Limb (tissue), 2 donors: ENCODE results near the gene RGL3.
"Not testable (repeated sequence)": the region's sequence is repeated elsewhere in the genome, so short reads cannot be mapped to it uniquely, and the experiment has no call there.

Experiments
- DNase-seq, 2 donors: peaks; one replicate each; pipeline ENCODE4 v3.0.0-alpha.2; 2016; ENCODE audit errors: extremely low spot score in 2 of 2

Gene RGL3, protein sequence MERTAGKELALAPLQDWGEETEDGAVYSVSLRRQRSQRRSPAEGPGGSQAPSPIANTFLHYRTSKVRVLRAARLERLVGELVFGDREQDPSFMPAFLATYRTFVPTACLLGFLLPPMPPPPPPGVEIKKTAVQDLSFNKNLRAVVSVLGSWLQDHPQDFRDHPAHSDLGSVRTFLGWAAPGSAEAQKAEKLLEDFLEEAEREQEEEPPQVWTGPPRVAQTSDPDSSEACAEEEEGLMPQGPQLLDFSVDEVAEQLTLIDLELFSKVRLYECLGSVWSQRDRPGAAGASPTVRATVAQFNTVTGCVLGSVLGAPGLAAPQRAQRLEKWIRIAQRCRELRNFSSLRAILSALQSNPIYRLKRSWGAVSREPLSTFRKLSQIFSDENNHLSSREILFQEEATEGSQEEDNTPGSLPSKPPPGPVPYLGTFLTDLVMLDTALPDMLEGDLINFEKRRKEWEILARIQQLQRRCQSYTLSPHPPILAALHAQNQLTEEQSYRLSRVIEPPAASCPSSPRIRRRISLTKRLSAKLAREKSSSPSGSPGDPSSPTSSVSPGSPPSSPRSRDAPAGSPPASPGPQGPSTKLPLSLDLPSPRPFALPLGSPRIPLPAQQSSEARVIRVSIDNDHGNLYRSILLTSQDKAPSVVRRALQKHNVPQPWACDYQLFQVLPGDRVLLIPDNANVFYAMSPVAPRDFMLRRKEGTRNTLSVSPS

DNA sequence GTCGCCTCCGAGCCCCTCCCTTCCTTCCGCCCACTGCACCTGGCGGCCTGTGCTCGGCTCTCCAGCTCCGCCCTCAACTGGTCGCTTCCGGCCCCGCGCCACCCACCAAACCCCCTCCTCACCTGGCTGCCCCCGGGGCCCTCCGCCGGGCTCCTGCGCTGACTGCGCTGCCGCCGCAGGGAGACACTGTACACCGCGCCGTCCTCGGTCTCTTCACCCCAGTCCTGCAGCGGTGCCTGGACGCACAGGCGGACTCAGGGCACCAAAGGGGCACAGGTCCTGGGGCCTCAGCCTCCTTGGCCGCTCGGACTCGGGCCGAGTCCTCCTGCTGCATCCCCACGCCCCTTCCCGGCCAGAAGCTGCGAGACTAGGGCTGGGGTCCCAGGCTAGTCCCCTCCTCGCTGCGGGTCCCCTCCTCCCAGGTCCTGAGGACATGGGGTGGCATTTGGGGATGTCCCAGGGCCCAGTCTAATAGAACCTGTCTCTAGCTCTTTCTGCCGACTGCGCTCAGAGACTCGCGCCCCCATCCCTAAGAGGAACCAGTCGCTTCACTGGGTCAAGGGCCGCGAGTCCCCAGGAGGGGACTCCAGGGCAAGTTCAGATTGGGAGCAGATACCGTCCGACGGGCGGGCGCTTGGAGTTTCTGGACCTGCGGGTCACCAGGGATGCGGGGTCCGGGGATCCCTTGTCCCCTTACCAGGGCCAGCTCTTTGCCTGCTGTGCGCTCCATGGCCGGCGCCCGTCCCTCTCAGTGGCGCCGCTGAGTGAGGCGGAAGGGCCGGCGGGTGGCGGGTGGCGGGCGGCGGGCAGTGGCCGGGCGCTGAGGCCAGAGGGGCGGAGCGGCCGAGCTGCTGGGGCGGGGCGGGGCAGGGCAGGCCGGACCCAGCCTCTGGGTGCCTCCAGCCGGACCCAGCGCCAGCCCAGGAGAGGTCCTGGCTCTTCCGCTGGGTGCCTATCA, at the start of gene RGL3:
Gene RGL3, minus strand, starts transcription at position 766 of the 958 bp plus-strand sequence. Its CDS starts 36 bp downstream, at position 730.
- DNase-seq: no peak

DNA sequence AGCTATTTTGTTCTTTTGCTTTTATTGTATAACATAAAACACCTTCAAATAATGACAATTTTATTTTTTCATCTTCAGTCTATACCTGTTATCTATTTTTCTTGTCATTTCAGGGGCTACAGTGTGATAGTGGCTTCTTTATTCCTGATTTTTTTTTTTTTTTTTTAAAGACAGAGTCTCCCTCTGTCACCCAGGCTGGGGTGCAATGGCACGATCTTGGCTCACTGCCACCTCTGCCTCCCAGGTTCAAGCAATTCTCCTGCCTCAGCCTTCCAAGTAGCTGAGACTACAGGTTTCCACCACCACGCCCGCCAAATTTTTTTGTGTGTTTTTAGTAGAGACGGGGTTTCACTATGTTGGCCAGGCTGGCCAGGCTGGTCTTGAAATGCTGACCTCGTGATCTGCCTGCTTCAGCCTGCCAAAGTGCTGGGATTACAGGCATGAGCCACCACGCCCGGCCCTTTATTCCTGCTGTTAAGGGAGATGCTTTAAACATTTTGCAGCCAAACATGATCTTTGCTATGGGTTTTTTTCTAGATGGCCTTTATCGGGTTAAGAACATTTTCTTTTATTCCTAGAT, 49.2 kb upstream of the RGL3 start:
- not testable (repeated sequence) for DNase-seq

DNA sequence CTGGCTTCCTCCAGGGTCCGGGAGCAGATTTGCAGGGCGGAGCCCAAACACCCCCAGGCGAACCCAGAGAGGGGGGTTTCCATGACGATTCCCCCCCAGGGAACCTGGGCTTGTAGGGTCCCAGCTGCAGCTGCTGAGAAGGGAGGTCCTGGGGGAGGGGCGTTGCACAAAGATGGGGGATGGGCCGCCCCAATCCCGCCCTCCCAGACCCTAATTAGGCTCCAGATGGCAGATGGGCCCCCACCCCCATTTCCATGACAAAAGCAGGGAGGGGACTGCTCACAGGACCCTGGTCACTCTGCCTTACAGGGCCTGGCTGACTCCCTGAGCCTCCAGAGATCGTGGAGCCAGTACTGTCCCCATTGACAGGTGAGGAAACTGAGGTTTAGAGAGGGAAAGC, 46.5 kb upstream of the RGL3 start:
- no peak for DNase-seq

DNA sequence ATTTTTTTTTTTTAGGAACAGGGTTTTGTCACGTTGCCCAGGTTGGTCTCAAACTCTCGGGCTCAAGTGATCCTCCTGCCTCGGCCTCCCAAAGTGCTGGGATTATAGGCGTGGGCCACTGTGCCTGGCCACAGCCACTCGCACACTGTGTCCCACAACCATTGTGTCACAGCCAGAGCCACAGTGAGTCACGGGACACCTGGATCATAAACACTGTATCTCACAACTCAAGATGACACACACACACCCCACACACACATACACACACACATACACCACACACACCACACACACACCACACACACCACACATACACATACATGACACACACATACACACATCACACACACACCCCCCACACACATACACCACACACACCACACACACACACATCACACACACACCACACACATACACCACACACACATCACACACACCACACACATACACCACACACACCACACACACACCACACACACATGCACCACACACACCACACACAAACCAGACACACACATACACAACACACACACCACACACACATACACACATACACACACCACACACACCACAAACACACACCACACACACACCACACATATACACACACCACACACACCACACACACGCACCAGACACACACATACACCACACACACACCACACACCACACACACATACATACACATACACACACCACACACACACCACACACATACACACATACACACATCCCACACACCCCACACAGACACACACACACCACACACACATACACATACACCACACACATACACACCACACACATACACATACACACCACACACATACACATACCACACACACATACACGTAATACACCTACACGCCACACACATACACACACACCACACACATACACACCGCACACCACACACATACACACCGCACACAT, 45.5 kb upstream of the RGL3 start:
- no peak for DNase-seq

DNA sequence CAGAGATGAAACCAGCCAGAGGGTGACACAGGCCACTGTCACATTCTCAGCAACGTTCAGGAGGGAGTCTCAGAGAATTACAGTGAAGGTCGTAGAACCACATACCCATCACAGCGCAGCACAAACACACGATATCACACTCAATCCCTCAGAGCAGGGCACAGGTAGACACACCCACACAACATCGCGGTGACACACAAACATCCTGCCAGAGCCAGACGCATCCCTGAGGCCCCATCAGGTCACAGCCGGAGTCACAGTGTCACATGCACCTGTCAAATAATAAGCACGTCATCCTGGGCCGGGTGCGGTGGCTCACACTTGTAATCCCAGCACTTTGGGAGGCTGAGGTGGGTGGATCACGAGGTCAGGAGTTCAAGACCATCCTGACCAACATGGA, 44.3 kb upstream of the RGL3 start:
- no peak for DNase-seq

DNA sequence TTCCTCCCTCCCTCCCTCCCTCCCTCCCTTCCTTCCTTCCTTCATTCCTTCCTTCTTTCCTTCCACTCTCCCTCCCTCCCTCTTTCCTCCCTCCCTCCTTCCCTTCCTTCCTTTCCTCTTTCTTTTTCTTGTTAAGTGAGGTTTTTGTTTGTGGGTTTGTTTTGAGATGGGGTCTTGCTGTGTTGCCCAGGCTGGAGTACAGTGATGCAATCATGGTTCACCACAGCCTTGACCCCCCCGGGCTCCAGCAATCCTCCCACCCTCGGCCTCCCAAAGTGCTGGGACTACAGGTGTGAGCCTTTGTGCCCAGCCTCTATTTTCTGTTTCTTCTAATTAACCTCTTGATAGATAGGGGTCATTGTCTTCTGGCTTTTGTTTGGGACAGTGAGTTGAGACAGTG, 42.3 kb upstream of the RGL3 start:
- no peak for DNase-seq

DNA sequence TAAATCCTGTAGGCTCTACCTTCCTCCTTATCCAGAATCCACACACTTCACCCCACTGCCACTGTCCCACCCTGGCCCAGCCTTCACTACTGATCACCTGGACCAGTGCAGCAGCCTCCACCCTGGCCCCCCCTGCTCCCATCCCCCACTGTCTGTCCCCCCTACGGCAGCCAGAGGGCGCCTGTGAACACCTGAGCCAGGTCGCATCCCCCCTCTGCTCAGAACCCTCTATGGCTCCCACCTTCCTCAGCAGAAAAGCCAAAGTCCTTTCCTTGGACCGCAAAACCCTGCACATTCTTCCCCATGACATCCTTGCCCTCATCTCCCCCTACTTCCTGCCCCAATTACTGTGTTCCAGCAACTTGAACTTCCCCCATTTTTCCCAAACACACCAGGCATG, 41.1 kb upstream of the RGL3 start:
- DNase-seq: no peak

DNA sequence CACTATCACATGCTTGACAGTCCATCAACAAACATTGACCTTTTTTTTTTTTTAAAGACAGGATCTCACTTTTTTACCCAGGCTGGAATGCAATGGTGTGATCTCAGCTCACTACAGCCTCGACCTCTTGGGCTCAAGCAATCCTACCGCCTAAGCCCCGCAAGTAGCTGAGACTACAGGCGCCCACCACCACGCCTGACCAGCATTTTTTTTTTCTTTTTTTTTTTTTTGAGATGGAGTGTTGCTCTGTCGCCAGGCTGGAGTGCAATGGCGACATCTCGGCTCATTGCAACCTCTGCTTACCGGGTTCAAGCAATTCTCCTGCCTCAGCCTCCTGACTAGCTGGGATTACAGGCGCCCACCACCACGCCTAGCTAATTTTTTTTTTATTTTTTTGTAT, 39.8 kb upstream of the RGL3 start:
- not testable (repeated sequence) for DNase-seq

DNA sequence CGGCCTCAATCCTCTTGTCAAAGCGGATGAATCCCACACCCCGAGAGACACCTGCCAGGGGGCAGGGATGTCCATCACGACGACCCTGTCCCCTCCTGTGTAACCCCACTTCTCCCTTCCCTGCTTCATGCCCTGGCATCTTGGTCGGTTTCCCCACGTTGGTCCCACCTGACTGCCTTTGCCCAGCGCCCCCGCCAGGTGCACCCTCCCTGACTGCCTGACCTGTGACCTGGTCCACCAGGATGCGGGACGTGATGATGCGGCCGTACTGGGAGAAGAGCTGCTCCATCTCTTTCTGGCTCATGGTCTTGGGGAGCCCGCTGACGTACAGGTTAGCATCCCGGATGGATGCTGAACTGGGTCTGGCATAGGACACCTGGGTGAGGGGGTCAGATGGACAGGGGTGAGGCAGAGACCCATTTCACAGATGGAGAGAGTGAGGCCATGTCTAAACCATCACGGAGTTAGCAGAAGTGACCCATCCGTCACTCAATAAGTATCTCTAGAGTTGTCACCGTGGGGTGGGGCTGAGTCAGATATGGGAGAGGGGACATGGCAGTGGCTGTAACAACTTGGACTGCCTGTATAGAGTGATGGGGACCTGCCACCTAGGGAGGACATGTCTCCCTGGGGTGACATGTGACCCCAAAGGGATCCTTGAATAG, 39.3 kb upstream of the RGL3 start:
- DNase-seq: no peak

DNA sequence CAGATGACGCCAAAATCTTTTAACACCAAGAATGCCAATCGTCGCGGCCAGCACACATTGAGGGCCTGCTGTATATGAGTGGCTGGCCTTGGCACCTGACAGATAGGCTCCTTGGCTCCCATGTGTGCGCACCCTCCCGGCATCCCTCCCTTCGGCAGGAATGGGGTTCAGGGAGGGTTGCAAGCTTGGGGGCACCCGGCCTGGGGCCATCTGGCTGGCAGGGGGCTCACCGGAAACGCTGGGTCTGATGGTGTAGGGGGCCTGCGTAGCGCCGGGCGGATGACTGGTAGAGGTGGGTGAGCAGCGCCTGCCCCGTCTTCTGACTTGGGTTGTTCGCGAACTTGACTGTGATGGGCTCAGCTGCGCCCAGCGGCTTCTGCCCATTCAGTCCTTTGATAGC, 38.7 kb upstream of the RGL3 start:
- DNase-seq: no peak

DNA sequence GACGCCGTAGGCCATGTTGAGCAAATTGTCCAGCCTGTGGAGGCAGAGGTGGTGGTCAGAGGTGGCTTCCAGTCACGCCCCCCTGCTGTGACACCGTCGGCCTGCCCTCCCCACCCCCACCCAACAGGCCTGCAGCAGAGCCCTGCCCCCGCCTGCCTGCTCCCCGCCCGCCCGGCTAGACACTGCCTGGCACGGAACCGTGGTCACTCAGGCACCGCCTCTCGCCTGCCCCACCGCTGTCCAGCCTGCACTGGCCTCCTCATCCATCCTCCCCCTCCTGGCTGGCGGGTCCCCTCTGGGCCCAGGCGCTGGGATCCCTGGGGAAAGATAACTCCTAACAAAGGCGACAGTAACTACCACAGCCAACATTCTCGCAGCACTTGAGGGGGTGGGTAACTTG, 38.0 kb upstream of the RGL3 start:
- DNase-seq: no peak

DNA sequence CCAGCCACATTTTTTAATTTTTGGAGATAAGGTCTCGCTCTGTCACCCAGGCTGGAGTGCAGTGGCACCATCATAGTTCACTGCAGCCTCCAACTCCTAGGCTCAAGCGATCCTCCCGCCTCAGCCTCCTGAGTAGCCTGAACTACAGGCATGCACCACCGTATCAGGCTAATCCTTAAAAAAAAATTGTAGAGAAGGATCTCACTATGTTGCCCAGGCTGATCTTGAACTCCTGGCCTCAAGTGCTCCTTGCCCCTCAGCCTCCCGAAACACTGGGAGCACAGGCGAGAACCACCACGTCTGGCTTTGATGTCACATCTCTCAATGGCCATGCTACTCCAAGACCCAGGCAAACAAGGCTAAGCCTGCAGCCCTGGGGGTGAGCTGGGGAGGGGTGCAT, 37.5 kb upstream of the RGL3 start:
- no peak for DNase-seq

DNA sequence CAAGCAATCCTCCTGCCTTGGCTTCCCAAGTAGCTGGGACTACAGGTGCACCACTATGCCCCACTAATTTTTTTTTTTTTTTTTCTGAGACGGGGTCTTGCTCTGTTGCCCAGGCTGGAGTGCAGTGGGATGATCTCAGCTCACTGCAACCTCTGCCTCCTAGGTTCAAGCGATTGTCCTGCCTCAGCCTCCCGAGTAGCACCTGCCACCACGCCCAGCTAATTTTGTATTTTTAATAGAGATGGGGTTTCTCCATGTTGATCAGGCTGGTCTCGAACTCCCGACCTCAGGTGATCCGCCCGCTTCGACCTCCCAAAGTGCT, 36.1 kb upstream of the RGL3 start:
- DNase-seq: not testable (repeated sequence)

DNA sequence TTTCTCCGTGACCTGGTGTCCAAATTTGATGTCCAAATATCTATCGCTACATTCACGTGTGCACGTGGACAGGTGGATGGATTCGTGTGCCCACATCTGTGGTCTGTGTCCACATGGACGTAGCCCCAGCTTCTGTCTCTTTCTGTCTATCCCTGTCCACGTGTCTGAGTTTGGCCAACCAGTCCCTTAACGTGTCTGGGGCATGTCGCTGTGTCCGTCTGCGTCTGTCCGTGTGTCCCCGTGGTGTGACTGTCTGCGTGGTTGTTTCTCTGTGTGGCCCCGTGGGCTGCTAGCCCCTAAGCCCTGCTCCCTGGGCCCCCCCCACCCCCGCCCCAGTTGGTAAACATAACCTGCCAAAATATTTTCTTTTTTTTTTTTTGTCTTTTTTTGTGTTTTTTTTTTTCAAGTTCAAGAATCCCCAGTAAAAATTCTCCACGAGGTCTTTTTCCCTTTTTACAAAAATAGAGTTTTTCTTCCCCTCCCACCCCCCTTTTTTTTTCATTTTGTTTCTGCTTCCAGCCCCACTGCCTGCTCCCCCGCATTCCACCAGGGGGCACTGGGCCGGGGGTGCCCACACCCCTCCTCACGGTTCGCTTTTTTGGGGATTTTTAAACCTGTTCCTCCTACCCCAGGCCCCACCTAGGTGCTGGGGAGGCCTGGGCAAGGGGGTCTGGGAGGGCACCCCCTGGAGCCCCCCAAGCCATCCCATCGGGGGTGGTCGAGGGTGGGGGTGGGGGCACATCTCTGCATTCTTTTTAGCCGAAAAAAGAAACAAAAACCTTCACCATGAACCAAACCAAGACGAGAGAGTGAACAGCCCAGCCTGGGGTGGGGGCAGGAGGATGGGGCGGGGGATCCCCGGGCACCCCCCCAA, 34.6 kb upstream of the RGL3 start:
- no peak for DNase-seq

DNA sequence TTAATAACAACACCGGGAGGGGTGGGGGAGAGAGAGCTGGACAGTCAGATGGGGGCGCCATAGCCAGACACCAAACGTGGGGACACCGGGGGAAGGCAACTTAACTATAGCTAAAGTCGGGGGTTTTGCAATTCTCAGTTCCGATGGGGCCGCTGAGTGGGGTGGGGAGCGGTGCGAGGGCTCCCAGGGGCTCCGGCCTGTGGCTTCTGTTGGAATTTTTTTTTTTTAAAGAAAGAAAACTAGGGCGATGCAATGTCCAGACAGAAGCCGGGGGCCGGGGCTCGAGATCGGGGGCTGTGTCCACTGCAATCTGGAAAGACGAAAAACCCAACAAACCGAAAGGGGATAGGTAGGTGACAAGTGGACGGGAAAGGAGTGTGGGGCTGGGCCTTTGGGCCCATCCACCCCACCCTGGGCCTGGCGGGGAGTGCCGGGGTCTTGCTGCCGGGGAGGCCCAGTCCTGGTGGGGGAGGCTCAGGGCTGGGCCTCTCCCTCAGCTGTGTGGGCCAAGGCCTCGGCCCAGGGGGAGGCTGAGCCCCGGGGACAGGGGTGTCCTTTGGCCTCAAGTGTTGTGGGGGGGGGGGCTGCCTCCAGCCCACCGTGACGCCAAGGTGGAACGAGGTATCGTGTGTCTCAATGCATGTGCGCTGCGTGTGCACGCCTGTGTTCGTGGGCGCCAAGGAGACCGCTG, 33.7 kb upstream of the RGL3 start:
- no peak for DNase-seq

DNA sequence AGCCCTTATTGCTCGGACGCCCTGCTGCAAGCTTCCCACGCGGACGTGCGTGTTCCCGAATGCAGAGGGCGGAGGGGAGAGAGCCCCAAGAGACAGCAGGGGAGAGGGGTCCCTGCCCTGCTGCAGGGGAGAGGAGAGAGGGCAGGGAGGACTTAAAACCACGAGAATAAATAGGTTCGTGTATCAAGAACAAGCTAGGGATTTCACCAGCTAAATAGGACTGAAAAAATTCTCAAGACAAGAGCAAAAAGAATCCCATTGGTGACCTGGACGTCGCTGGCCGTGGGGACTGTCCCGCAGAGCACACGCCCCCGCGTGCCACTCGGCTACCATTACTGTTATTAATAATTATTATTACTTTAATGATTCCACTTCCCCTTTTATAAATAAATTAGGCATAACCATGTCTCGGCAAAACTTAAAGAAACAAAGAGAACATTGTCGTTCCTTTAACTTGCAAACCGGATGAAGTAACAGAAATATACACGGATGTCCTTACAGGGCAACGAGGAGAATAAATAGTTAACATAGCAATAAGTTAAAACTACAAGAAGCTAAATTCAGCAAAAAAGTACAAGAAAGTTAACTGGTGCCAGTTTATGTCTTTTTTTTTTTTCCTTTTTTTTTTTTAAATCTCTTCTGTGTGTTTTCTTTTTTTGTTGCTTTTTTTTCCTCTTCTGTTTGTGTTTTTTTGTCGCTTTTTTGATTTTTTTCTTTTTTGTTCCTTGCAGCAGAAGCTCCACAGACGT, 32.9 kb upstream of the RGL3 start:
- DNase-seq: peak in 1 of 2 donors; percentile 26

DNA sequence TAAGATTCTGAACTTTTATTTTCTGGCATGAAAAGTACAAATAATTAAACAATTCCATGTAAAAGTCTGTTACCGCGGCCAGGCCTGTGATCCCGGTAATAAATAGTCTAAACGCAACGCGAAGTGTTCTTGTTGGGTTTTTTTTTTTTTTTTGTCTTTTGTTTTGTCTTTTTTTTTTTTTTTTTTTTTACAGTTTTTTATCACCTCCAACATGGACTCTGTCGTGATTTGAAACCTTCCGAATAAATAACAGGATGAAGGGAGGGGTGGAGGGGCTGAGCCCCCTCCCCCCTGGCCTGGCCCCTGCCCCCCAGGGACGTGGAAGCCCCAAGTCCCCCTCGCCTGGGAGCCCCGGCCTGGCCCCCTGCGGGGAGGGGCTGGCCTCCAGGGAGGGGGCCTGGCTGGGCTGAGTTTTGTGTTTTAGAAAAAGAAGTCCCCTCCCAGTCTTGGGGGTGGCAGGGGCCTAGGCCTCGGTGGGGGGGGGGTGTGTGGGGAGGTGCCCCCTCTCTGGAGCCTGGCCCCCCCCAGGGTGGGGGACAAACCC, 32.3 kb upstream of the RGL3 start:
- no peak for DNase-seq
